ENCODE measurements around the gene CDH8. TPM values are rescaled to one million over a fixed set of nuclear protein-coding genes. Genes with fewer than 3 reads are reported as not detected.

The CDH8 gene
- 0.05 TPM in 1 of 2 replicates, not detected in the other for polyA plus RNA-seq (2012; rRNA removed)
- polyA plus RNA-seq (2012; cell fraction: cytosol; rRNA removed): not detected in 2 replicates
- not detected in 2 replicates for polyA plus RNA-seq (2012; cell fraction: nucleus; rRNA removed)

DNA sequence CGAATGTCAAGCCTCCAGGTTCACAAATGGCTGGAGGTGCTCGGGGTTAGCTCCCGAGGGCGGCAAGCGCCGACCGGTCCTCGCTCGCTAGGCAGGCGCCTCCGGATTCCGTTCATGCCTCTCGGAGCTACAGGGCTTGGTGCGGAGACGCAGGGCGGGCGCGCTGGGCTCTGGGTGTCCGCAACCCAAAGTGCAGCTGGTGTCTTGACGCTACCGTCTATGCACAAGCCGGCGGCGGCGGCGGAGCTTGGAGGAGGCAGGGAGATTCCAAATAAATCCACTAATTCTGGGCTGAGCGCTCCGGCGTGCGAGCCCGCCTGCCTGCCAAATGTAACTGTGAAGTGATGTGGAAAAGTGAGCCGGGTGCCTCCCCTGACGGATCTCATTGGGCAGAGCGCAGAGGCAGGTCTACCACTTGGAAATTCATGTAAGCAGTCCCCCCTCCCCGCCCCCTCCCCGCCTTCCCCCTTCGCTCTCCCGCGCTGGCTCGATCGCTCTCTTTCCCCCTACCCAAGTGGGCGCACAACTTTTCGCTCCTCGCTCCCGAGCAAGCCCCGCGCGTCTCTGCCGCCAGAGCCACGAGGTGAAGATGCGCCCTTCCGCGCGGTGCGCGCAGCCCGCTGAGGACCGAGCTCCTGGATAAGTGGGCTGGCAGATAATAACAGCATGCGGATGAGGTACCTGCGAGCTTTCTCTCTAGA, at the start of gene CDH8:
Gene CDH8 (minus strand): TSS at position 338 of the 701 bp plus-strand sequence. CDS start 15,035 bp downstream, outside the sequence.
- Histone ChIP-seq H3K27me3 (ENCODE audit: insufficient read depth) (peaks cover 40% of the 10 kb centered on the region), H2AFZ (ENCODE audit: low read depth) (no peak within 1 kb of the TSS), H3K4me3 (ENCODE audit: low read depth in 2 of 2, low read length in 1 of 2) (peak within 1 kb of the TSS in 1 of 2 experiments; percentile 31; a peak in 3 of 4 replicates), H3K27ac (ENCODE audit: low read depth in 2 of 2, low read length in 1 of 2) (no peak within 1 kb of the TSS), H3K4me2 (peak within 1 kb of the TSS; percentile 68), H3K9me2 (no peaks in the 10 kb centered on the region), H3K9me3 (no peaks in the 10 kb centered on the region), H3K9ac (no peak within 1 kb of the TSS), H4K20me1 (ENCODE audit: insufficient read depth) (no peaks in the 10 kb centered on the region), H3K4me1 (ENCODE audit: control insufficient read depth in 1 of 2, insufficient read depth in 2 of 2, low read depth in 1 of 2, low read length in 1 of 2) (peaks cover 0 to 3% of the 10 kb centered on the region in 2 experiments; a peak in 1 of 4 replicates), H3K36me3 (replicated peaks in 1 of 2; ENCODE audit: control insufficient read depth in 1 of 2, insufficient read depth in 2 of 2, low read length in 1 of 2) (no peaks in the 10 kb centered on the region), H3F3A (replicated peaks; ENCODE audit: insufficient read depth) (no peaks in the 10 kb centered on the region), H3K79me2 (ENCODE audit: insufficient read depth) (no peaks in the 10 kb centered on the region)
- ChIA-PET POLR2A (no interaction called here), CTCF (interaction anchor here (0.8 to 0.9 kb wide), 2 partner anchors 11 to 1254 kb away, joined by 3 read pairs; no protein-coding TSS in a partner anchor)
- 10% methylated on average over 37 of the region's 60 CpGs for WGBS (ENCODE audit: low lambda C conversion rate)
- TF ChIP-seq ELF1 (IDR thresholded peaks at IDR 0.05) (no peak), RFX5 (IDR thresholded peaks at IDR 0.05; ENCODE audit: low read length) (no peak), USF2 (IDR thresholded peaks at IDR 0.05; ENCODE audit: borderline replicate concordance, low read depth, low read length) (no peak), MEF2A (IDR thresholded peaks at IDR 0.05; ENCODE audit: borderline replicate concordance, low read depth) (no peak), SIN3A (IDR thresholded peaks at IDR 0.05; ENCODE audit: borderline replicate concordance, low read depth, low read length) (no peak), EZH2phosphoT487 (IDR thresholded peaks at IDR 0.05; ENCODE audit: borderline replicate concordance, low read depth) (no peak), RAD21 (IDR thresholded peaks at IDR 0.05; ENCODE audit: low read length) (no peak), TCF12 (IDR thresholded peaks at IDR 0.05) (no peak), TEAD4 (IDR thresholded peaks at IDR 0.05; ENCODE audit: borderline replicate concordance, insufficient read depth) (no peak), FOXJ3 (CRISPR knock-in tag; IDR thresholded peaks at IDR 0.05) (no peak), MXI1 (IDR thresholded peaks at IDR 0.05; ENCODE audit: low read depth, low read length) (no peak), GATA2 (CRISPR knock-in tag; IDR thresholded peaks at IDR 0.05) (no peak), REST (IDR thresholded peaks at IDR 0.05; ENCODE audit: low read depth, low read length) (no peak), FOXM1 (IDR thresholded peaks at IDR 0.05; ENCODE audit: low read depth) (no peak), CTCF (IDR thresholded peaks at IDR 0.05) (no peak), NRF1 (IDR thresholded peaks at IDR 0.05; ENCODE audit: low read depth, low read length) (no peak)
- TF ChIP-seq, protein P1, sequence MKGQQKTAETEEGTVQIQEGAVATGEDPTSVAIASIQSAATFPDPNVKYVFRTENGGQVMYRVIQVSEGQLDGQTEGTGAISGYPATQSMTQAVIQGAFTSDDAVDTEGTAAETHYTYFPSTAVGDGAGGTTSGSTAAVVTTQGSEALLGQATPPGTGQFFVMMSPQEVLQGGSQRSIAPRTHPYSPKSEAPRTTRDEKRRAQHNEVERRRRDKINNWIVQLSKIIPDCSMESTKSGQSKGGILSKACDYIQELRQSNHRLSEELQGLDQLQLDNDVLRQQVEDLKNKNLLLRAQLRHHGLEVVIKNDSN (IDR thresholded peaks at IDR 0.05; ENCODE audit: borderline replicate concordance, low read depth): no peak
- TF ChIP-seq, protein P2, sequence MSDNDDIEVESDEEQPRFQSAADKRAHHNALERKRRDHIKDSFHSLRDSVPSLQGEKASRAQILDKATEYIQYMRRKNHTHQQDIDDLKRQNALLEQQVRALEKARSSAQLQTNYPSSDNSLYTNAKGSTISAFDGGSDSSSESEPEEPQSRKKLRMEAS (IDR thresholded peaks at IDR 0.05; ENCODE audit: low read depth): no peak
- TF ChIP-seq, protein P3, sequence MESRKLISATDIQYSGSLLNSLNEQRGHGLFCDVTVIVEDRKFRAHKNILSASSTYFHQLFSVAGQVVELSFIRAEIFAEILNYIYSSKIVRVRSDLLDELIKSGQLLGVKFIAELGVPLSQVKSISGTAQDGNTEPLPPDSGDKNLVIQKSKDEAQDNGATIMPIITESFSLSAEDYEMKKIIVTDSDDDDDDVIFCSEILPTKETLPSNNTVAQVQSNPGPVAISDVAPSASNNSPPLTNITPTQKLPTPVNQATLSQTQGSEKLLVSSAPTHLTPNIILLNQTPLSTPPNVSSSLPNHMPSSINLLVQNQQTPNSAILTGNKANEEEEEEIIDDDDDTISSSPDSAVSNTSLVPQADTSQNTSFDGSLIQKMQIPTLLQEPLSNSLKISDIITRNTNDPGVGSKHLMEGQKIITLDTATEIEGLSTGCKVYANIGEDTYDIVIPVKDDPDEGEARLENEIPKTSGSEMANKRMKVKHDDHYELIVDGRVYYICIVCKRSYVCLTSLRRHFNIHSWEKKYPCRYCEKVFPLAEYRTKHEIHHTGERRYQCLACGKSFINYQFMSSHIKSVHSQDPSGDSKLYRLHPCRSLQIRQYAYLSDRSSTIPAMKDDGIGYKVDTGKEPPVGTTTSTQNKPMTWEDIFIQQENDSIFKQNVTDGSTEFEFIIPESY (IDR thresholded peaks at IDR 0.05; ENCODE audit: borderline replicate concordance, low read depth): no peak
- peak; percentile 22 for DNase-seq

All from SK-N-SH (cell line).